GM19324 (cell line): ENCODE results near the gene INTS6.

Experiments
- ATAC-seq: cut with Tn5 transposase; IDR thresholded peaks from one replicate; pipeline ENCODE4 v1.9.1; 2021; ENCODE audit warnings: mild to moderate bottlenecking, moderate library complexity; ENCODE audit not compliant: unreplicated experiment, low FRiP score

INTS6 gene

GRCh38 chr13:51456510-51456909 is 3.7 kb upstream of the INTS6 start:
- ATAC-seq: no peak

GRCh38 chr13:51455532-51455931 is 2.7 kb upstream of the INTS6 start:
- no peak for ATAC-seq

GRCh38 chr13:51453959-51454703 is 1.3 kb upstream of the INTS6 start:
- ATAC-seq: no peak

- ATAC-seq: peak; percentile 59
Observed at GRCh38 chr13:51453207-51453958, 547 bp upstream of the INTS6 start.

GRCh38 chr13:51451467-51452360 is 1.1 kb downstream of the INTS6 start:
- ATAC-seq: peak; percentile 22

- no peak for ATAC-seq
Observed at GRCh38 chr13:51451134-51451466, 1.7 kb downstream of the INTS6 start.

GRCh38 chr13:51449018-51449417 is 3.8 kb downstream of the INTS6 start:
- ATAC-seq: no peak

- ATAC-seq: no peak
Observed at GRCh38 chr13:51444922-51445321, 7.9 kb downstream of the INTS6 start.

GRCh38 chr13:51440381-51440780 is 12.5 kb downstream of the INTS6 start:
- no peak for ATAC-seq

- ATAC-seq: no peak
Observed at GRCh38 chr13:51437550-51438127, 15.2 kb downstream of the INTS6 start.

GRCh38 chr13:51435002-51435578 is 17.7 kb downstream of the INTS6 start:
- no peak for ATAC-seq

- ATAC-seq: no peak
Observed at GRCh38 chr13:51432576-51432975, 20.3 kb downstream of the INTS6 start.

GRCh38 chr13:51426982-51427381 is 25.9 kb downstream of the INTS6 start:
- ATAC-seq: no peak

GRCh38 chr13:51425410-51426042 is 27.3 kb downstream of the INTS6 start:
- ATAC-seq: no peak

- ATAC-seq: no peak
Observed at GRCh38 chr13:51423766-51424165, 29.1 kb downstream of the INTS6 start.

GRCh38 chr13:51422484-51422883 is 30.4 kb downstream of the INTS6 start:
- no peak for ATAC-seq

GRCh38 chr13:51420681-51421490 is 31.9 kb downstream of the INTS6 start:
- ATAC-seq: no peak

GRCh38 chr13:51419001-51419636 is 33.7 kb downstream of the INTS6 start:
- peak; percentile 50 for ATAC-seq

- no peak for ATAC-seq
Observed at GRCh38 chr13:51417716-51418115, 35.1 kb downstream of the INTS6 start.
